WI38 (cell line): ENCODE results near the gene NCK2.
A peak's percentile ranks its signal among the peaks of the same experiment; 100 is the strongest.

ENCODE experiments used
- H3K4me3 ChIP-seq: 2 replicates; pipeline ENCODE4 v1.5.1; 2011; ENCODE audit warnings: low read depth, mild to moderate bottlenecking, control low read depth, low read length
- CTCF ChIP-seq: IDR thresholded peaks from 2 replicates; pipeline ENCODE4 v1.5.1; 2012; ENCODE audit warnings: low read depth, mild to moderate bottlenecking, control low read depth, low read length

NCK2 gene

GRCh38 chr2:105861200-105861599 is 116.5 kb downstream of the NCK2 start:
- no peak overlapping the region for H3K4me3 ChIP-seq
- no peak for TF ChIP-seq CTCF

- TF ChIP-seq CTCF = no peak
These were observed 118.1 kb downstream of the NCK2 start for GRCh38 chr2:105862843-105863242.

GRCh38 chr2:105864262-105864661 is 119.5 kb downstream of the NCK2 start:
- no peak for TF ChIP-seq CTCF
- H3K4me3 ChIP-seq = no peak overlapping the region

More at GRCh38 chr2:105862843-105863242, 118.1 kb downstream of the NCK2 start:
- no peak overlapping the region for H3K4me3 ChIP-seq

GRCh38 chr2:105865222-105865913 is 120.7 kb downstream of the NCK2 start:
- H3K4me3 ChIP-seq = no peak overlapping the region
- no peak for TF ChIP-seq CTCF

GRCh38 chr2:105866216-105867185 is 121.8 kb downstream of the NCK2 start:
- peak overlapping the region; percentile 24; the same call in 1 of the 2 replicates for H3K4me3 ChIP-seq
- TF ChIP-seq CTCF = no peak

- 0 out of 2 replicates have a peak overlapping the region, but pooled peaks have one; percentile 12 for H3K4me3 ChIP-seq
- no peak for TF ChIP-seq CTCF
These were observed 122.9 kb downstream of the NCK2 start for GRCh38 chr2:105867587-105867986.

- TF ChIP-seq CTCF = no peak
- no peak overlapping the region for H3K4me3 ChIP-seq
These were observed 123.3 kb downstream of the NCK2 start for GRCh38 chr2:105868060-105868459.
